Endodermal cell (in vitro differentiated cells): ENCODE results near the gene AKAP5. TPM values are rescaled to one million over a fixed set of nuclear protein-coding genes. Genes with fewer than 3 reads are reported as not detected.

ENCODE experiments used
- DNase-seq: peaks from one replicate; pipeline ENCODE4 v3.0.0-alpha.2; 2017
- H3K27ac ChIP-seq: 2 replicates; pipeline ENCODE4 v1.5.1; 2013; ENCODE audit warnings: mild to moderate bottlenecking, low read depth, low read length, moderate library complexity
- H3K27me3 ChIP-seq: 2 replicates; pipeline ENCODE4 v1.6.1; 2013; ENCODE audit warnings: mild to moderate bottlenecking, low read length, moderate library complexity; ENCODE audit not compliant: insufficient read depth, control insufficient read depth, poor library complexity, severe bottlenecking
- H3K36me3 ChIP-seq: 2 replicates; pipeline ENCODE4 v1.7.0; 2013; ENCODE audit warnings: mild to moderate bottlenecking, low read length, moderate library complexity; ENCODE audit not compliant: control insufficient read depth, insufficient read depth
- H3K4me1 ChIP-seq: one replicate; pipeline ENCODE4 v1.7.0; 2013; ENCODE audit warnings: low read length; ENCODE audit not compliant: control insufficient read depth, insufficient read depth
- H3K4me3 ChIP-seq: 2 replicates; pipeline ENCODE4 v1.5.1; 2013; ENCODE audit warnings: mild to moderate bottlenecking, low read length, moderate library complexity
- H3K9ac ChIP-seq: 2 replicates; pipeline ENCODE4 v1.6.1; 2013; ENCODE audit warnings: mild to moderate bottlenecking, low read length, moderate library complexity; ENCODE audit not compliant: poor library complexity, severe bottlenecking; ENCODE audit errors: extremely low read depth
- H3K9me3 ChIP-seq: 2 replicates; pipeline ENCODE4 v1.6.1; 2013; ENCODE audit warnings: mild to moderate bottlenecking, low read length, moderate library complexity; ENCODE audit not compliant: control insufficient read depth
- H3K27ac Mint-ChIP-seq: 2 replicates; pipeline ENCODE4 v1.8.0; 2020; ENCODE audit warnings: mixed read lengths
- H3K27me3 Mint-ChIP-seq: 2 replicates; pipeline ENCODE4 v1.8.0; 2021; ENCODE audit warnings: mild to moderate bottlenecking, mixed read lengths; ENCODE audit not compliant: insufficient read depth
- H3K36me3 Mint-ChIP-seq: 2 replicates; pipeline ENCODE4 v1.8.0; 2020; ENCODE audit warnings: low read depth, mixed read lengths
- H3K4me1 Mint-ChIP-seq: 2 replicates; pipeline ENCODE4 v1.8.0; 2020; ENCODE audit warnings: mixed read lengths
- H3K4me3 Mint-ChIP-seq: 2 replicates; pipeline ENCODE4 v1.8.0; 2020; ENCODE audit warnings: mild to moderate bottlenecking, moderate library complexity, mixed read lengths
- H3K9me3 Mint-ChIP-seq: 2 replicates; pipeline ENCODE4 v1.8.0; 2020; ENCODE audit warnings: mild to moderate bottlenecking, mixed read lengths
- CTCF ChIP-seq: fragments of 200-600 bp; sonication (generic); conservative IDR thresholded peaks from 2 replicates; pipeline ENCODE4 v1.5.0; 2021; ENCODE audit warnings: antibody characterized with exemption, mild to moderate bottlenecking
- WGBS, 2 experiments: methylation state at CpG; one replicate each; pipeline versions ENCODE4 v1.1.5 to v1.1.7; 2013; ENCODE audit warnings: missing lambda C conversion rate in 2 of 2, mixed read lengths in 1 of 2; ENCODE audit not compliant: insufficient coverage in 1 of 2, insufficient read length in 1 of 2; 5-methylcytosine and 5-hydroxymethylcytosine counted together
- total RNA-seq, 2 donors: library from RNA; stranded (reverse); fragmentation: NEBNext Ultra II Directional in 1 of 2; extraction: Animal tissue kit (Norgen Biotek cat#: 25700) in 1 of 2; gene quantifications; 2 replicates in 1 of 2; 3 replicates in 1 of 2; pipeline ENCODE4 v1.2.1, GENCODE V29; 2021

Gene AKAP5
- total RNA-seq, 2 donors from 2014 or later: 1.3 to 2.0 TPM

- Histone ChIP-seq H3K9ac (no peak overlapping the region), H3K4me3 (peak overlapping the region; percentile 93), H3K9me3 (no peaks in the 10 kb centered on the region), H3K36me3 (peaks cover 3% of the 10 kb centered on the region), H3K27ac (no peak overlapping the region), H3K4me1 (peaks cover 12% of the 10 kb centered on the region), H3K27me3 (no peaks in the 10 kb centered on the region)
- H3K36me3 Mint-ChIP-seq: peaks cover 18% of the 10 kb centered on the region
- peak overlapping the region; percentile 29 for H3K4me3 Mint-ChIP-seq
- DNase-seq: no peak
- peak; percentile 24 for TF ChIP-seq CTCF
- no peak overlapping the region for H3K27ac Mint-ChIP-seq
- peaks cover 32% of the 10 kb centered on the region for H3K4me1 Mint-ChIP-seq
- WGBS, 2 experiments: 78 to 88% methylated on average over 7 to 8 of the region's 8 CpGs
- no peaks in the 10 kb centered on the region for H3K27me3 Mint-ChIP-seq
- no peaks in the 10 kb centered on the region for H3K9me3 Mint-ChIP-seq
Observed at GRCh38 chr14:64501411-64502171, 36.3 kb downstream of the AKAP5 start.

GRCh38 chr14:64502456-64502855 is 37.2 kb downstream of the AKAP5 start:
- peak overlapping the region; percentile 91 for H3K27ac Mint-ChIP-seq
- no peaks in the 10 kb centered on the region for H3K9me3 Mint-ChIP-seq
- Histone ChIP-seq H3K9me3 (no peaks in the 10 kb centered on the region), H3K4me3 (peak overlapping the region; percentile 93), H3K36me3 (peaks cover 3% of the 10 kb centered on the region), H3K9ac (peak overlapping the region; percentile 73), H3K27ac (no peak overlapping the region), H3K4me1 (peaks cover 19% of the 10 kb centered on the region), H3K27me3 (no peaks in the 10 kb centered on the region)
- no peak for DNase-seq
- H3K27me3 Mint-ChIP-seq: no peaks in the 10 kb centered on the region
- no peak for TF ChIP-seq CTCF
- 75 to 79% methylated on average over 5 to 6 of the region's 6 CpGs for WGBS, 2 experiments
- H3K36me3 Mint-ChIP-seq: peaks cover 17% of the 10 kb centered on the region
- H3K4me3 Mint-ChIP-seq: peak overlapping the region; percentile 80
- peaks cover 41% of the 10 kb centered on the region for H3K4me1 Mint-ChIP-seq

GRCh38 chr14:64502887-64503433 is 37.7 kb downstream of the AKAP5 start:
- Histone ChIP-seq H3K27me3 (no peaks in the 10 kb centered on the region), H3K4me1 (peaks cover 21% of the 10 kb centered on the region), H3K9me3 (no peaks in the 10 kb centered on the region), H3K36me3 (peaks cover 3% of the 10 kb centered on the region), H3K9ac (peak overlapping the region; percentile 73), H3K4me3 (peak overlapping the region; percentile 93), H3K27ac (peak overlapping the region; percentile 86)
- Mint-ChIP-seq H3K36me3 (peaks cover 13% of the 10 kb centered on the region), H3K4me1 (peaks cover 46% of the 10 kb centered on the region), H3K9me3 (no peaks in the 10 kb centered on the region), H3K27ac (peak overlapping the region; percentile 91), H3K27me3 (no peaks in the 10 kb centered on the region), H3K4me3 (peak overlapping the region; percentile 80)
- DNase-seq: peak; percentile 62
- TF ChIP-seq CTCF: no peak
- WGBS, 2 experiments: 7 to 11% methylated on average over 21 to 29 of the region's 29 CpGs
